VCaP (cell line): ENCODE results near the gene CHRNA3.

Experiments used
- H3K27ac ChIP-seq: fragments of 450-650 bp; 2 replicates; pipeline ENCODE4 v1.5.1; 2017
- TF ChIP-seq, protein P1 (sequence below): fragments of 450-650 bp; conservative IDR thresholded peaks from 2 replicates; pipeline ENCODE4 v1.5.1; 2017; ENCODE audit warnings: mild to moderate bottlenecking, moderate library complexity

Gene CHRNA3

DNA sequence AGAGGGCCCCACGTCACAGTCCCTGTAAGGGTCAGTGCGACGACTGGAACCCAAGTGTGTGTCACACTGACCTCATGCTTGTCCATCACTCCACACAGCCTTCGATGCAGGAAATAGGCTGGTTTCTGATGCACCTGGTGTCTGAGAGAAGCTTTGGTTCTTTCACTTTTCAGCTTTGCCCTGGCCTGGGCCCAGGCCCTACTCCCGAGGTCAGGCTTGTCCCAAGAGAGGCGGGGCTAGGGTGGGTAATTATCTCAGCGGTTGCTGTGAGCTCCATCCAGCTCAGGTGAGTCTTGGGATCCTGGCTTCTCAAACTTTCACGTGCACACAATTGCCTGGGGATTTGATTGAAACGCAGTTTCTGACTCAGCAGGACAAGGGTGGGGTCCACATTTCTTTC is 39.8 kb upstream of the CHRNA3 start:
- TF ChIP-seq, protein P1, sequence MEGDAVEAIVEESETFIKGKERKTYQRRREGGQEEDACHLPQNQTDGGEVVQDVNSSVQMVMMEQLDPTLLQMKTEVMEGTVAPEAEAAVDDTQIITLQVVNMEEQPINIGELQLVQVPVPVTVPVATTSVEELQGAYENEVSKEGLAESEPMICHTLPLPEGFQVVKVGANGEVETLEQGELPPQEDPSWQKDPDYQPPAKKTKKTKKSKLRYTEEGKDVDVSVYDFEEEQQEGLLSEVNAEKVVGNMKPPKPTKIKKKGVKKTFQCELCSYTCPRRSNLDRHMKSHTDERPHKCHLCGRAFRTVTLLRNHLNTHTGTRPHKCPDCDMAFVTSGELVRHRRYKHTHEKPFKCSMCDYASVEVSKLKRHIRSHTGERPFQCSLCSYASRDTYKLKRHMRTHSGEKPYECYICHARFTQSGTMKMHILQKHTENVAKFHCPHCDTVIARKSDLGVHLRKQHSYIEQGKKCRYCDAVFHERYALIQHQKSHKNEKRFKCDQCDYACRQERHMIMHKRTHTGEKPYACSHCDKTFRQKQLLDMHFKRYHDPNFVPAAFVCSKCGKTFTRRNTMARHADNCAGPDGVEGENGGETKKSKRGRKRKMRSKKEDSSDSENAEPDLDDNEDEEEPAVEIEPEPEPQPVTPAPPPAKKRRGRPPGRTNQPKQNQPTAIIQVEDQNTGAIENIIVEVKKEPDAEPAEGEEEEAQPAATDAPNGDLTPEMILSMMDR, result no peak
- H3K27ac ChIP-seq, result no peak overlapping the region

DNA sequence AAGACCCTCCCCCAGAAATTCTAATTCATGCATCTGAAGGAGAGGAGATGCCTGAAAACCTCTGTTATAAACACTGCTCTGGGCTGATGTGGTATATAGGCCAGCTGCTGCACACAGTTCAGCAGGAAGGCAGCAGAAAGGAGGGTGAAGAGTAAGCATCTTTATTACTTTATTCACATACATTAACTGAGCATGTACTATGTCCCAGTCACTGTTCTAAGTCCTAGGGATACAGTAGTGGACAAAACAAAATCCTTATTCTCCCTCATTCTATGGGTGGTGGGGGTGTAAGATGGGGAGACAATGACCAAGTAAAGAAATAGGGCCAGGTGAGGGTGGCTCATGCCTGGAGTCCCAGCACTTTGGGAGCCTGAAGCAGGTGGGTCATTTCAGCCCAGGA is 38.0 kb upstream of the CHRNA3 start:
- H3K27ac ChIP-seq, result no peak overlapping the region
- TF ChIP-seq, protein P1, result no peak

DNA sequence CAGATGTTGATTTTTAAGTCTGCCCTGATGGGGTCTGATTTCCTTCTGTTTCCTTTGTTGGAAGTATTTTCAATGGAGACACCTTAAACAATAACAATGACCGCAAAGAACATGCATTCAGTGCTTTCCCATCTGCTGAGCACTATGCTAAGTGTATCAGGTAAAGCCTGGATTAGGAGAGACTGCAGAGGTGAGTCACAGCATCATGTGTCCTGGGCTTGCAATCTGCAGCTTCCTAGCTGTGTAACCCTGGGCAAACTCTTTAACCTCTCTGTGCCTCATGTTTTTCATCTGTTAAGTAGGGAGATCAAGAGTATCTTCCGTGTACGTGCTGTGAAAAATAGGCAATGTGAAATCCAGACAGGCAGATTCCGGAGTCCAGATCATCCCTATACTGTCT is 33.5 kb upstream of the CHRNA3 start:
- TF ChIP-seq, protein P1, result no peak
- H3K27ac ChIP-seq, result no peak overlapping the region

DNA sequence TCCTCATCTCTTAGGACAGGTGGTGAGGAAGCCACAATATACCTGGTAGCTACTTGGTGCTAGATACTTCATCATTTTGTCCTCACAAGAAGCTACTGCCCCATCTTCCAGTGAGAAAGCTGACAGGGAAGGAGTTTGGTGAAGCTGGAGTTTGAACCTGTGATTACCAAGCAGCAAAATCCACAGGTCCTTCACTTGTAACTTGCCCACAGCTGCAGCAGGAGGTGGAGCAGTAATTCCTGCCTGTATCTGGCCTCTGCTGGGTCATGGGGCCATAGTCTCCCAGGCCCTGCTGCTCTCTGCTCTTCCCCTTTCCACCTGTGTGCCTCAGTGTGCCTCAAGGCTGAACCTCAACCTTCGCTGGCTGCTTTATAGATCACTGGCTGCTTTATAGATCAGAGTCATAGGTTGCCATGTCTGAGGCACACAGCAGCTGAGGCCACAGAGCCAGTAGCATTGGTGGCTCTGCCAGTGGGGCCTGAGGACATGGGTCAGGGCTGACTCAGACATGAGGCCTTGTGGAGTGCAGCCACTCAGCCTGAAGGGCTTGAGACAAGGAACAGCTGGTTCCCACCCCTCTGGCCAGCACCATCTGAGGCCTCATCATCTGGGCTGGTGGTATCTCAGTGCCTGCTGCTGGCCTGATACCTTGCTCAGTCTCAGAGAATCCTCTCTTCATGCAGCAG is 31.3 kb upstream of the CHRNA3 start:
- TF ChIP-seq, protein P1, result no peak
- no peak overlapping the region for H3K27ac ChIP-seq

DNA sequence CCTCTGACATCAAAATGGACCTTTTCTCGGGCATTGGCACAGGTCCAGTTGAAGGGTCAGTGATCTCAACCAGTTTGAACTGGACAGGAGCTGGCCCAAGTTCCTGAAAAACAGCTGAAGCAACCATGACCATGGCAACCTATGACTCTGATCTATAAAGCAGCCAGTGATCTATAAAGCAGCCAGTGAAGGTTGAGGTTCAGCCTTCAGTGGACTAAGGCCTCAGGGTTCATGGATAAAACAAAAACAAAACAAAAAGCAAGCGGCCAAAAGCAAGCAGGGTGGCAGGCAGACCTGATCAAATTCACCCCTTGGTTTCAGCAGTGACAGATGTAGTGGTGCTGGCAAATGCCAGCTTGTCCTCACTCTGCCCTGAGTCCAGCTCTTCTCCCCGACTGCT is 30.2 kb upstream of the CHRNA3 start:
- H3K27ac ChIP-seq, result no peak overlapping the region
- TF ChIP-seq, protein P1, result no peak

DNA sequence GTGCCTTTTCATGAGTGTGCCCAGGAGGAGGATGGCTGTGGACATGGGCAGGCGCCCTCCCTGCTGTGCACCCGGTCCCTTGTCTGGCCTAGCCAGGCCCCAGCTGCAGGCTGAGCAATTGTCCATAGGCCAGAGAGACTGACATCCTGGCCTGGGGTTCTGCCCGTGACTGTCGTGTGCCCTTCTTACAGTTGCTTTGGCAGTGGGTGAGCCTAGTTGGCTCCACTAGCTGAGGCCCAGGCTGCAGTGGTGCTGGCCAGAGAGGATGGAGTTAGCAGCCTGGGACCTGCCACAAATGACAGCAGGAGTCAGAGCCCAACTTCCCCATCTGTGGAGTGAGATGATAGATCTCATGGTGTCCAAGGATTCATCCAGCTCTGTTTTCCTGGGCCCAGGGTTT is 29.2 kb upstream of the CHRNA3 start:
- H3K27ac ChIP-seq, result no peak overlapping the region
- TF ChIP-seq, protein P1, result no peak

DNA sequence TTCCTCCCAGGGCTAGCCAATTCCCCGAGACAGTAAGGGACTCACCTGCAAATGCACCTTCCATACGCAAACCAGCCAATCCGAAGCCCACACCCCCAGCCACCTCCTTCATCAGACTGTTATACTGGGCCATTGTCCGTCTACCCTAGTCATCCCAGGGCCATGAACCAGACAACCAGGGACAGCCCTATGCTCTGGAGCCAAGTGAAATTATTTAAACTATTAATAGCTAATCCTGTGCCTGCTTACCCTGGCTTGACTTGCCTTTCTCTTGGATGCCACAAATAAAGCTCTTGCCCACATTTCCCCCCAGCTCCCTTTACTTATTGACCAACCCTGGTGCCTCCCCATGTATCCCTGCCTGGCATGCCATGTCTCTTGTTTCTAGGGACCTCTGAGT is 24.2 kb upstream of the CHRNA3 start:
- no peak overlapping the region for H3K27ac ChIP-seq
- TF ChIP-seq, protein P1, result no peak
